KG1 (cell line): Measurements from ENCODE around the gene PPP1CC.
"Not testable (repeated sequence)": the region's sequence is repeated elsewhere in the genome, so short reads cannot be mapped to it uniquely, and the experiment has no call there.

ENCODE experiments used
- DNase-seq: peaks from one replicate; lab custom pipeline; 2025; lab: John Stamatoyannopoulos, UW

The PPP1CC gene

DNA sequence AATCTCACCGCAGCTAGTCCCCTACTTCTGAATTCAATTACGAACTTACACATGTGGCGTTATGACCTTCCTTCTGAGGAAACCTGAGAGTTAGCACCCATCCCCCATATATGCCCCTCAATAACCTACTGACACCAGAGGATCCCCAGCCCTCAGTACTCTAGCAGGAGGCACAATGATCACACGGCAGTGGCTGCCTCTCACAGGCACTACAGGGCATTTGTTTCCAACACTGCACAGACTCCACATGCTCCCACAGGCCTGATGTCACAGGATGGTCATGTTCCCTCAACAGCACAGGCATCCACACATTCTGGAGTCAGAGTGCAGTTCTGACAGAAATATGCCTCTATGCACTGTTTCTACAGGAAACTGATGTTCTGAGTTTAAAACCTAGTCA is 17.4 kb downstream of the PPP1CC start:
- DNase-seq, result no peak

DNA sequence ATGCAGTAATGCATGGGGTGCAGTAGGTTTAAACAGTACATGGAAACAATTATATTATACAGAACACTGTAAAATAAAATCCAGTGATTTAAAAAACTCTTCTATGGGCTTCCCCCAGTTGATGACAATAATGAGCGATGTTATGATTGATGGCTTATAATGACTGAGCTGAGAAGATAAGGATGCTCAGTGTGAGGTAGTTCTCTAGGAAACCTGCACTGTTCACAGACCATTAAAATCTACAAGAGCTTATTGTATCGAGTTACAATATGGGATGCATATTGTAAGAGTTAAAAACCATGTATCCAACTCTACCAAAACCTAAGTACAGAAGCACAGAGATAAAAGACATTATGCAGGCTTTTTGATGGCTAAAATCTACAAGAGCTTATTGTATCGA is 19.8 kb downstream of the PPP1CC start:
- not testable (repeated sequence) for DNase-seq

DNA sequence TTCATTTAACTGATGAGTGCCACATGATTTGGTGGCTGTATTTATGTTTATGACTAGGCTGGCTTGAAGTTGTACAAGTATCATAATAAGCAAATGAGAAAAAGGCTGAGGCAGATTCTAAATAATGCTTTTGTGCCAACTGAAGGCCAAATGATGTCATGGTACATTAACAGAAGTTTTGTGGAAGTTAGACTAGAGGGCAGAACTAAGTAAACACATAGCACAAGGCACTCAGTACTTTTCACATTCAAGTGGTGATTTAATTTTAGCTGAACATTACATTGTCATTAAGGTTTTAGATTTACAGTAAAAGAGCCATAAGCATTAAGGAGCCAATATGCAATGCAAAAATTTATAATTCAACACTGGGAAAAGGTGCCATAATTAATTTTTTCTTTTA is 21.1 kb downstream of the PPP1CC start:
- DNase-seq, result no peak

DNA sequence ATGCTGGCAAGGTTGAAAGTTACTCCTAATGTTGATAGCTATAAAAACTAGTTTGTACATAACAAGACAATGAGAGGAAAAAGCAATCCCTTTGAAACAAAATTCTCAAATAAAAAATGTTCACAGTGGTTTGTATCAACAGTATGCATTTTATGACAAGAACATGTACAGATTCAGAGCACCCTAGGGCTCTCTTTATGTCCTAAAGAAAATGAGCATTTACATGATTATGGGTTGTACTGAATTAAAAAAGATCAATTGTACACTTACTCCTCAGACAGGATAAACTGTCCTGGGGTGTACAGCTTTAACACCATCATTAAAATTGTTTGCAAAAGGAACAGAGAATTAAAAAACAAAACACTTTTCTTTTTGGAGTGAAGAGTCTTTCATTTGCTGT is 22.2 kb downstream of the PPP1CC start:
- no peak for DNase-seq

DNA sequence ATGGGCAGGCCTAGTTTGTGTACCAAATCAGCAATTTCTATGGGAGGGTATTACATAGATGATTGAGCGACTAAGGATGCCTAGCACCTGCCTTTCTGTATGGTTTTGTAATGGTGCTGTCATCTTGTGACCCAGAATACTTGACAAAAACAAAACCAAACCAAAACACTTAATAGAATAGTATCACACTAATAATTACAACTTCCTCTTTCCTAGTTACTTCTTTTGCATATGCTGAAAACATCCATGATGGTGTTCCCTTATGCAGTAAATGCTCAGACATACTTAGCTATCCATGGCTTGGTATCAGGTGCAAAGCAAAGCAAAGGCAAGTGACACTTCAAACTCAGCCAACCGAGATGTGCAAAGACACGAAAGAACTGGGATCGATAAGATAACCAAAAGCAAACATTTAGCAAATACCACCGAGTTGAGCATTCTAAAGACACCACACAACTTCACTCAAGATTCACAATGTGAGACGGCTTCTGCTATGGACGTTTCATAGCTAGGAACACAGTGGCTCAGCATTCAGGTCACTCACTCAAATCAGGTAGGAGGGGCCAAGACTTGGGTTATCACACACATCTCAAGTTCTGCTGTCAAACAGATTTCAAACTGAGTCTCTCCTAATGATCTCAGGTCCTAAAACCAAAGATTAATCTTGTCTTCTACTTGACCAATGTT is 24.3 kb downstream of the PPP1CC start:
- no peak for DNase-seq

DNA sequence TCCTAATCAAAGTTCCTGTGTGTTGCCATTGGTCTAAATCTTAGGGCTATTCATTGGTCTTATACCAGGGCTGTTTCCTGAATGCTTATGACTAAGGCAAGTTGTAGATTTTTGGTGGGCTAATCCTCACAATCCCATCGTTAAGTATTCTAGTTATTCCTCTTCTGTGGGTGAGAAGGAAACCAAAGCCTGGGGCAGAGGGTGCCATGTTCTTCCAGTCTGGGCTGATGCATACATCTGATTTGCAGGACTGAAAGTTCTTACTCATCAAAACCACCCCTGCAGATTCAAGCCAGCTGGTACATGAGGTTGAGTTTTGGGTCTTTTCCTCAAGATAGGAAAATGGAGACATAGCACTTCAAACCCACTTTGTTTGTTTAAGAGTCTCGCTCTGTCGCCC is 25.7 kb downstream of the PPP1CC start:
- DNase-seq, result no peak

DNA sequence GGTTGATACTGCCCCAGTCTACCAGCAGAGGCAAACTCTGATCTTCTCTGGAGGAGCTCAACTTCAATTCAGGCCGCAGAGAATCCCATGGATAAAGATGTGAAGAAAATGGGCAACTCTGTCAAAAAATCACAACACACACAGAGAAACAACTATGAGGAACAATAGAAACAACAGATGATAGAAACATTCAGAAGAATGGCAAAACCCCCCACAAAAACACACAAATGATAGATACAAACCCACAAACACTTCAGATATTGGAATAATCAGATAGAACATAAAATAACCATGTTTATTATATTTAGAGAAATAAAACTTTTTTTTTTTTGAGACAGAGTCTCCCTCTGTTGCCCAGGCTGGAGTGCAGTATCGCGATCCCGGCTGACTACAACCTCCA is 33.8 kb downstream of the PPP1CC start:
- no peak for DNase-seq

DNA sequence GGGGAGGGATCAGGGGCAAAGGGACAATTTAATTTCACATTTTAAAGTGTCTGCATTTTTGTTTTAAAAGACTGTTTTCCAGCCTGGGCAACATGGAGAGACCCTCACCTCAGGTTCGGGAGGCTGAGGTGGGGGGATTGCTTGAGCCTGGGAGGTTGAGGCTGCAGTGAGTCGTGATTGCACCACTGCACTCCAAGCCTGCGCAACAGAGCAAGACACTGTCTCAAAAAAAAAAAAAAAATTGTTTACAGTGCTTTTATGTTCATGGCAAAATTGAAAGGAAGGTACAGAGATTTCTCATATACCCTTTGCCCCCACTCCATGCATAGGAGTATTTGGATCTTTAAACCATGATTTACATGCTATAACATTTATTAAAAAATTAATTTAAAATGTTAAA is 37.4 kb downstream of the PPP1CC start:
- DNase-seq, result no peak

DNA sequence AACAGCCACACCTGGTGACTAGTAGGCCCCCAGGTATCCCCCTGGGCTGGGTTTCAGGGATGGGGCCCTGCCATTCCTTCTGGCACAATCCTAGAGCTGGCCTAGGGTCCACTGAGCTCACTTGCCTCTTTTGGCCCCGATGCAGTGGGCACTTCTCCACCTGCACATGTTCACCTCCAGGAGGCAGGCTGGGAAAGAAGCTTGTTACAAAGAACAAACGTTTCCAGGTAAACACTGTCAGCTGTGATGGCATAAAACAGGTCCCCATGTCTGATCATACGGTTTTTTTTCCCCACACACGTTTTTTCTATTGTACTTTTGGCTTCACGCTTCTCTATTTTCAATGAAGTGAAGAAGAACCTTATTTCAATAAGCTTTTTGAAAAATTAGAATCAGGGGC is 37.9 kb downstream of the PPP1CC start:
- DNase-seq, result no peak

DNA sequence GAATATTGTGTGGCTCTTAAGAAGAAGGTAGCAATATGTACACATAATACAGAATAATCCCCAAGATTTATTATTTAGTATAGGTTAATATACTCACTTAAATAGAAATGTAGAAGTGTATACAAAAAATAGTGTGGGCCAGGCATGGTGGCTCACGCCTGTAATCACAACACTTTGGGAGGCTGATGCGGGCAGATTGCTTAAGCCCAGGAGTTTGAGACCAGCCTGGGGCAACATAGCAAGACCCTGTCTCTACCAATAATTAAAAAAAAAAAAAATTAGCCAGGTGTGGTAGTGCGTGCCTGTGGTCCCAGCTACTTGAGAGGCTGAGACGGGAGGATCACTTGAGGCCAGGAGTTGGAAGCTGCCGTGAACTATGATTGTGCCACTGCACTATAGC is 38.5 kb downstream of the PPP1CC start:
- no peak for DNase-seq

DNA sequence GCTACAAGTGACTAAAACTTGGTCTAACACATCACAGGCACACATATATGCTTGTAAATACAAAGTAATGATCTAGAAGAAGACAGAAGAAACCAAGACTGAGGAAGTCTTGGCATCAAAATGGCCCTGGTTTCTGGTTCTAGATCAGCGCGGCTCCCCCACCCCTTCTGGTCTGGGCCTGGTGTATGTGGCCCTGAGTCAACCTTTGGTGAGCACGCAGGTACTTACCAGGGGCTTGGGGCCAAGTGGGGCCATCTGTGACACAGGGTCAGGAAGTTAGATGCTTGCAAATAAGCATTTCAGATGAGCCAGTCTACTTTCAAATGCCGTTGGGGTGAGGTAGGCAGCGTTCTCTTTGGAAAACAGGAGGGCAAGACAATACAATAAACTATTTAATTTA is 40.6 kb downstream of the PPP1CC start:
- no peak for DNase-seq

DNA sequence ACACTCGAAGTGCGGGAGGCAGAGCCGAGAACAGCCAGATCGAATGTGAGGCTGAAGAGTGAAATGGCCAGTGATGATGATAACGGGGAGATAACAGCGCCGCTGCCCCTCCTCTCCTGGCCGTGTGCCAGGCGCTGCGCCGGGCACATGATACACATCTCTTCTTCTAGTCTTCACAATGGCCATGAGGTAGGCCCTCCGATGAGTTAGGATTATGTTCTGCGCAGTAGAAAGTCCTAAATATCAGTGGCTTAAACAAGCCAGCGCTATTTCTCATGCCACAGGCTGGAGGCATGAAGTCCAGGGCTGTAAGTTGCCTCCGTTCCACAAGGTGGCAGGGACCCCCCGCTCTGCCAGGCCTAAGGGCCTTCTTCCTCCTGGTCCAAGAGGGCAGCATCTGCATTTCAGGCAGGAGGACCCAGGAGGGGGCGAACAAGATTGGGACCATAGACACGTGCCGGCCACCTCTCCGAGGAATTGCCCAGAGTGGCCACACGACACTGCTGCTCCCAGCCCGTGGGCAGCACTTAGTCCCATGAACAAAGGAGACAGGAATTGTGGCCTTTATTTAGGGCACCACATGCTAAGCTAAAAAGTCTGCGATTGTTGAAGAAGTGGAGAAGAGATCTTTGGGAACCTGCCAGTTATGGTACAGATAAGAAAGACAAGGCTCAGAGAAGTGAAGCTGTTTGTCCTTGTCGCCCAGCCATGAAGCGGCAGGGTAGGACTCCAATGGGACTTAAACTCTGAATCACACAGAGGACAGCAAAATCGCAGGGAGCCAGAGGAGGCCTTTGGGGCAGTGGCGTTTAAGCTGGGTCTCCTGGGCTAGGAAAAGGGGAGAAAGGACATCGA is 42.9 kb downstream of the PPP1CC start:
- no peak for DNase-seq

DNA sequence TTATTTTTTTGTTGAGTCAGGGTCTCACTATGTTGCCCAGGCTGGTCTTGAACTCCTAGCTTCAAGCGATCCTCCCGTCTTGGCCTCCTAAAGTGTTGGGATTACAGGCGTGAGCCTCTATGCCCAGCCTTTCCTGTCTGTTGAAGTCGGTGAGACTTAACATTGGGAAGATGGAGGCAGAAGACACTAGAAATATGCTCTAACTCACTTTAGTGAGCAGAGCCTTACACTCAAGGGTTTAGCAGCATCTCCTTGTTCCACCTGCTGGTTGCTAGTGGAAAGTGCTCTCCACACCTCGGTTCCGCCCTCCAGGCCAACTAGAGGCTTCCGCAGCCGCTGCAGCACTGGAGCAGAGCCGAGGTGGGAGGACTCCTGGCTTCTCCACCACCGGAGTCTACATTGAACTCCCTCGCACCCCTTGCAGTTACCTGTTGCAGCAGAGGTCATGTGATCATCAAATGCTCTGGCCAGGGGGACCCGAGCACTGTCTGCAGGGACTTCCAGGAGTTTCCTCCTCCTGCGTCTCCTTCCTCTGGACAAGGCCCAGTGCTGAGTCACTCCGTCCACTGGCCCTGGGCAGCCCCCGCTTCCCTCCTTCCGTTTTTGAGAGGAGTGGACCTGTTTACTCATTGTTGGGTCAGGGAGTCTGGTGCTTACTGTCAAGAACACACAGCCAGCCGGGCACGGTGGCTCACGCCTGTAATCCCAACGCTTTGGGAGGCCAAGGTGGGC is 44.4 kb downstream of the PPP1CC start:
- DNase-seq, result peak; percentile 19

DNA sequence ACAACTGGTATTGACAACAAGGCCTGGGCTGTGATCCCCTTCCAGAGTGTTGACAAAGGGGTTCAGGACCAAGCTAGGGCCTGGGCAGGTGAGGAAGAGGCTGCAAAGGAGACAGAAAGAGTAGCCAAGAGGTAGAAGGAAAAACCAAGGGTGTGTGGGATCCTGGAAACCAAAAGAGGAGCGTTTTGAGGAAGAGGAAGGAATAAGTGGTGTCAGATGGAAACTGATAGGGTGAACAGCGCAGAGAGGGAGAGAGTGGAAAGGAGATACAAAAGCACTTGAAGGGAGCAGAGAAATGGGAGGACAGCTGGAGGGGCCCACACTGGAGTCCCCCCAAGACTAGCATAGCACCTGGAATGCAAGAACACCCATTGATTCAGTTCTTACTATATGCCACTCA is 45.5 kb downstream of the PPP1CC start:
- no peak for DNase-seq

DNA sequence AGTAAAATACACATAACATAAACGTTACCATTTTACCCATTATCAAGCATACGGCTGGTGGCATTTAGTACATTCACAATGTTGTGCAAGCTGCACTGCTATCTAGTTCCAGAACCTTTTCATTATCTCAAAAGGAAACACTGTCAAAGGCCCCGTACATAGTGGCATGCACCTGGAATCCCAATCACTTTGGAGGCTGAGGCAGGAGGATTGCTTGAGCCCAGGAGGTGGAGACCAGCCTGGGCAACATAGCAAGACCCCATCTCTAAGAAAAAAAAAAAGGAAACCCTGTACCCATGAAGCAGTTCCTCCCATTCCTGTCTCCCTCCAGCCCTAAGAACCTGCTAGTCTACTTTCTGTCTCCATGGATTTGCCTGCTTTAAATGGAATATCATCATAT is 46.4 kb downstream of the PPP1CC start:
- no peak for DNase-seq

DNA sequence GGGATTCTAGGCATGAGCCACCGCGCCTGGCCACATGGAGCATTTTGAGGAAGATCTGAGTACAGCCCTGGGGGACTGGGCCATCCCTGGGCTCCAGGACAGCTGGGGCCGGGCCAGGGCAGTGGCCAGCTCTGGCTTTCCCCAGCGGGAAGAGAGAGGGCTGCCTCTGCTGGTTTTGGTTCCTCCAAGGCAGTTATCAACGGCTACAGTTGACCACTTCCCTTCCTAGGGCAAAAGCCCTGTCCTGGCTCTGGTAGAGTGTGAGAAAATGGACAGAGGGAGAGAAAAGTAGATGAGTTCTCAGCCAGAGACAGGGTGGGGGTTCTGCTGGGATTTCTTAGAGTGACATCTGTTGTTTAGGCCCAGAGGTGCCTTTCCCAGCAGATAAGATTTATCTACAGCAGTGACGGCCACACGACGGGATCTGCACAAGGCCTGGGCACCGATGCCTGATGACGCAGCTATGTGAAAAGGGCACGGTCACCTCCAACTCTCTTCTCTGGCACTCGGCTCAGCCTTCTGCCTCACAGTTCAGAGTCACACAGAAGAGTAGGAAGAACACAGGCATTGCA is 48.3 kb downstream of the PPP1CC start:
- DNase-seq, result no peak

DNA sequence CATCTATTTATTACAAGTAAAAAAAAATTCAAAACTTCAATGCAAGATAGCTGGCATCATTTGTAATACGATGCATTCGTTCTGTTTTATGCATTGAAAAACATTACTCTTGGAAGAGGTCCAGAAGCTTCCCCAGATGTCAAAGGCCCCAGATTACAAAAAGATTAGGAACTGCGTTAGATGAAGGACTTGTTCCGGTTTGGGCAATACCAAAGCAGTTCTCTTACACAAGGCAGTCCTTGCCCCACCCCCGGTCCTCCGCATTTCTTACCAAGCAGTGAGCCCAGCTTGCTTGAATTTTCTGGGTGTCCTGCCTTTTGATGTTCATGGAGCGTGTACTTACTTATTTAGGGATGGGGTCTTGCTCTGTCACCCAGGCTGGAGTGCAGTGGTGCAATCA is 49.0 kb downstream of the PPP1CC start:
- DNase-seq, result no peak

DNA sequence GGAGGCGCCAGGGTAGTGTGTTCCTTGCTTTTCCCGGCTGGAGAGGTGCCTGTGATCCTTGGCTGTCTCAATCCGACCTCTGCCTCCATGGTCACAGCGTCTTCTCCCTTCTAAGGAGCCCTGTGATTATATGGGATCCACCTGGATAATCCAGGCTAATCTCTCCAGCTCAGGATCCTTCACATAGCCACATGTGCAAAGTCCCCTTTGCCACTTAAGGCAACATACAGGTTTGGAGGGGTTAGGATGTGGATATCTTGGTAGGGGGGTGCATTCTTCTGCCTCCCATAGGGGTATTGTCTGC is 52.6 kb downstream of the PPP1CC start:
- no peak for DNase-seq

DNA sequence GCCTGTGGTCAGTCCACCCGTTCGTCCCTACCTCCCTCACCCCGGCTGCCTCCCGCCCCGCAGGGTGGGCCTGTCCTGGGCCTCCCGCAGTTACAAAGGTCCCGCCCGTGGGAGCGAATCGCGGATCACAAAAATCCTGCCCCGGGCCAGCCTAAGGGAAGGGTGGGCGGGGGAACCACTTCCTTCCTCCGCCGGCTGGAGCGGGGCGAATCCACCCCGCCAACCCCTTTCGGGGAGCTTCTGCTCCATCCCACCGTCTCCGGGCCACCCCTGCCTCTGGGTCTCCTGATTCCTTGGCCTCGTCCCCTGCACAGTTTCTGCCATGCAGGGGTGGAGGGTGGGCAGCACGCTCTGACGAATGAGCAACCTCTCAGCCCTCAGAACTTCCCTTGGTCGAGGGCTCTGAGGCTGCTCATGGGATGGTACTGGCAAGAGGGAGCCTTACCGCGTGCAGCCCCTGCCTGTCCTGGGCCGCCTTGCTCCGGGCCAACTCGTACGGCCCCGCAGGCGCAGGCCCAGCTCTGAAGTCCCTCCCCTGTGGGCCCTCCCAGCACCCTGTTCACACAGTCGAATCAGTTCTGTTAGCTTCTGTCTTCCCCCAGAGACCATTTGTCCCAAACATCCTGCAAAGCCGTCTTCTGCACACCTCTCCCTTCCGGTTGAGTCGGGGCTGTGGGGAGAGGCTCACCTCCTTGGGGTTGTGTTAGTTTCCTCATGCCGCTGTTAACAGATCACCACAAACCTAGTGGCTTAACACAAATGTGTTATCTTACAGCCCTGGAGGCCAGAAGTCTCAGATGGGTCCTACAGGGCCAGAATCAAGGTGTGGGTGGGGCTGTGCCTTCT is 53.2 kb downstream of the PPP1CC start:
- DNase-seq, result no peak

DNA sequence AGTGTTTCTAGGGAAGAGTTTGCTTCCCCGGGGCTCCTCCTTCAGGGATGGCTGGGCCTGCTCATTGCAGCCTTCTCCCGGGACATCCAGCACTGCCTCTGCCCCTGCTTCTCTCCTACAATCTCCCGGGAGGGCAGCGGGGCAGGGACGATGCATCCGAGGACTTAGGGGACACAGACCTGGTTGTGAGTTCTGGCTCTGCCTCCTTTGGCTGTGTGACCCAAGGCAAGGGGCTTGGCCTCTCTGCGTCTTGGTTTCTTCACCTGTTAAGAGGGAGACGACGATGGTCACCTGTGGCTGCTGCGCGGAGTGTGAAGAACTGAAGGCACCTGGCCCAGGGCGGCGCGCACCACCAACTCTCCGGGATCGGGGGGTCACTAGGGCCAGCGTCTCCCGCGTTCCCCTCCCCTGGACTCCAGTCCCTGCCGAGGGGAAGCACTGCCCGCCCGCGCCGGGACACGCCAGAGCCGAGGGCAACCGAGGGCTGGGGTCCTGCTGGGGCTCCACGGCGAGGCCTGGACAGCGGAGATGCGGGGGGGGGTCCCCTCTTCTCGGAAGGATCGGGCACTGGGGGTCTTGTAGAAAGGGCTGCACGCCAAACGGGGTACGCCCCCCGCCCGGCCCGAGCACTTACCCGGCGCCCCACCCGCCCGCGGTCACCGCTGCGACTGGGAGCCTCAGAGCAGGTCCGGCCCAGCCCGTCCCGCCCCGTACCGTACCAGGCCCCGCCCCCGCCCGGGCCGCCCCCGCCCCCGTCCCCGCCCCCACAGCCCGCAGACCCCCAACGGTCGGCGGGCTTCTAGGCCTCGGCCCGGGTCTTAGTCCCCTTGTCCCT is 54.0 kb downstream of the PPP1CC start, which contains the start of gene HVCN1:
Gene HVCN1 (minus strand): TSS at position 670 of the 835 bp plus-strand sequence. CDS start 5,870 bp downstream, outside the sequence.
- DNase-seq, result no peak
